NCI-H2227 treated with DMSO at 0.1 percent for 48 hours (cell line): ENCODE data around the gene CHD3.

Experiments used
- DNase-seq: peaks from one replicate; lab custom pipeline; 2025; lab: John Stamatoyannopoulos, UW

CHD3 gene

DNA sequence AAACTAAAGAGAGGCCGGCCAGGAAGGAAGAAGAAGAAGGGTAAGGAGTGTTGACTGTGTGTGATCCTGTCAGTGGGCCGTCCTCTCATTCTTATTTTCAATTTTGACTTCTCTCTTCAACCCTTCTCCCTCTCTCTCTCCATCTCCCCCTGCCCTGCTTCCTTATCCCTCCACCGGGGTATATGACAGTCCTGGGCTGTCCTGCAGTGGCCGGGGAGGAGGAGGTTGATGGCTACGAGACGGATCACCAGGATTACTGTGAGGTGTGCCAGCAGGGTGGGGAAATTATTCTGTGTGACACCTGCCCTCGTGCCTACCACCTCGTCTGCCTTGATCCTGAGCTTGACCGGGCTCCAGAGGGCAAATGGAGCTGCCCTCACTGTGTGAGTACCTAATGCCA lies 5.6 kb downstream of the CHD3 start:
- no peak for DNase-seq

DNA sequence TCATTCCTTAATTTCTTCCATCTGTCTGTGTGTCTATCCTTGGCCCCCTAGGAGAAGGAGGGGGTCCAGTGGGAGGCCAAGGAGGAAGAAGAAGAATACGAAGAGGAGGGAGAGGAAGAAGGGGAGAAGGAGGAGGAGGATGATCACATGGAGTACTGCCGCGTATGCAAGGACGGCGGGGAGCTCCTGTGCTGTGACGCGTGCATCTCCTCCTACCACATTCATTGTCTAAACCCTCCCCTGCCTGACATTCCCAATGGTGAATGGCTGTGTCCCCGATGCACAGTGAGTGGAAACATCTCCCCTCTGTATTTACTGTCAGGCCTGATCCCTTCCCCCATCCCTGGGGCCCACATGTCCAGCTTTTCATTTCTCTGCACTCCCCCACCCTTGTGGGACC lies 6.3 kb downstream of the CHD3 start:
- DNase-seq: no peak

DNA sequence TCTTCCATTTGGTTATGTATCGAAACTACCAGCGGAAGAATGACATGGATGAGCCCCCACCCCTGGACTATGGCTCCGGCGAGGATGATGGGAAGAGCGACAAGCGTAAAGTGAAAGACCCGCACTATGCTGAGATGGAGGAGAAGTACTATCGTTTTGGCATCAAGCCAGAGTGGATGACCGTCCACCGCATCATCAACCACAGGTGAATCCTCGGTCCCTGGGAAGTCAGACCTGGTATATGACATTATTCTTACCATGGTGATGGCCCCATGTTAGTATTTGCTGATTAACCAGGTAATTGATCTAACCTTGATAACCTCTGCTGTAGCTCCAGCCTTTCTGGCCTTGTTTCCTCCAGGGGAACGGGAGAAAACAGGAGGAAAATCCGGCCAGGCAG lies 8.5 kb downstream of the CHD3 start:
- DNase-seq: no peak

DNA sequence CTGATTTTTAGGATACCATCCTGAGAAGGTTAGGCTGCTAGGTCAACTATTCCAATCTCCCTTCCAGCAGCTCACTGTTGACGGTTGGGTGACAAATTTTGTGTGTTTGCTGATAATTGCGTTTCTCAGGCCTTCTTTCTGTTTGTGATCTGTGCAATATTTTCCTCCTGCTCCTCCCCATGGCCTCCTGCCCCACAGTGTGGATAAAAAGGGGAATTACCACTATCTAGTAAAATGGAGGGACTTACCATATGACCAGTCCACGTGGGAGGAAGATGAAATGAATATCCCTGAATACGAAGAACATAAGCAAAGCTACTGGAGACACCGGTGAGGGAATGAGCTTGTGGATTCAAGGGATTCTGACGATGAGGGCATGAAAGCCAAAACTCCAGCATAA lies 9.2 kb downstream of the CHD3 start:
- peak; percentile 8 for DNase-seq

DNA sequence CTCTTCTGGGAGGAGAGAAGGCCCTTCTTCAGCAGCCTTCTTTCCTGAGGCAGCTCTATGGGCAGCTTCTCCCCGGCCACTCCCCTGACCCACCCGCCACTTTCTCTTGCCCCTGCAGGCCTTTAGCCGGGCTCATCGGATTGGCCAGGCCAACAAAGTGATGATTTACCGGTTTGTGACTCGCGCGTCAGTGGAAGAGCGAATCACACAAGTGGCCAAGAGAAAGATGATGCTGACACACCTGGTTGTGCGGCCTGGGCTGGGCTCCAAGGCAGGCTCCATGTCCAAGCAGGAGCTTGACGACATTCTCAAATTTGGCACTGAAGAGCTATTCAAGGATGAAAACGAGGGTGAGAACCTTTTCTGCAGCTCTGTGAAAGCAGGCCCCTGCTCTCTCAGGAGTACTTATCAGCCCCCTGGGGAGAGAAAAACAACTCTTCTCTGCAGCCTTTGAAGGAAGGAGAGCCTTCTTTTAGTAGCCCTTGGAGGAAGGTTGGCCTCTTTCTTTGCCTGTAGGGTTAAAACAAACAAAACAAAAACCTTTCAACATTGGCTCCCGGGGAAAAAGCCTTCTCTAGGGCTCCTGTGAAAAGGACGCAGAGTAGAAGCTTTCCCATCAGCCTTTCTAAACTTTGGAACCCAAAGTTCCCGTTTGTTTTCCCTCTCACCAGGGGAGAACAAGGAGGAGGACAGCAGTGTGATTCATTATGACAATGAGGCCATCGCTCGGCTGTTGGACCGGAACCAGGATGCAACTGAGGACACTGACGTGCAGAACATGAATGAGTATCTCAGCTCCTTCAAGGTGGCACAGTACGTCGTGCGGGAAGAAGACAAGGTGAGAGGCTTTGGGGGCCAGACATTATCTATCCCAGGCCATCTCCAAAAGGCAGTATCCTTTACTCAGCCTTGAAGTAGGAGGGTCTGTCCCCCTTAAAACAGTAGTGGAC lies 14.8 kb downstream of the CHD3 start:
- peak; percentile 38 for DNase-seq

DNA sequence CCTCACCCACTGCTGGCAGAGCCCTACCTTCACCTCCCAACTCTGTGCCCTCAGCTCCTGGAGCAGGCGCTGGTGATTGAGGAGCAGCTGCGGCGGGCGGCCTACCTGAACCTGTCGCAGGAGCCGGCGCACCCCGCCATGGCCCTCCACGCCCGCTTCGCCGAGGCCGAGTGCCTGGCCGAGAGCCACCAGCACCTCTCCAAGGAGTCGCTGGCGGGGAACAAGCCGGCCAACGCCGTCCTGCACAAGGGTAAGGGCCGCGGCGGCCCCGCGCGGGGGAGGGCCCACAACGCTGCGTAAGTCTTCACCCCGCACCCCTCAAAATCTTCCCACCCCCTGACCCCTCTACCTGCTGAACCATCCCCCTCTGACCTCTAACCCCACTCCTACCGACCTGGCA lies 20.5 kb downstream of the CHD3 start:
- no peak for DNase-seq

DNA sequence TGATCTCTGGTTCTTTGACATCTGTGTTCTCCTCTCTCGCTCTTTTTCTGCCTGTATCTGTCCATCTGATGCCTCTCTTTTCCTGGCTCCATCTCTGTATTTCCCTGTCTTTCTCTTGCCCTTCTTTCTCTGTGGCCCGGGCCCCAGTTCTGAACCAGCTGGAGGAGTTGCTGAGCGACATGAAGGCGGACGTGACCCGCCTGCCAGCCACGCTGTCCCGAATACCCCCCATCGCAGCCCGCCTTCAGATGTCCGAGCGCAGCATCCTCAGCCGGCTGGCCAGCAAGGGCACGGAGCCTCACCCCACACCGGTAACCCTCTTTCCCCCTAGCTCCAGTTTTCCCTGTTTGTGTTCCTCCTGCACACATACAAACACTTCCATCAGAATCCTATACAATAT lies 21.7 kb downstream of the CHD3 start:
- DNase-seq: no peak

DNA sequence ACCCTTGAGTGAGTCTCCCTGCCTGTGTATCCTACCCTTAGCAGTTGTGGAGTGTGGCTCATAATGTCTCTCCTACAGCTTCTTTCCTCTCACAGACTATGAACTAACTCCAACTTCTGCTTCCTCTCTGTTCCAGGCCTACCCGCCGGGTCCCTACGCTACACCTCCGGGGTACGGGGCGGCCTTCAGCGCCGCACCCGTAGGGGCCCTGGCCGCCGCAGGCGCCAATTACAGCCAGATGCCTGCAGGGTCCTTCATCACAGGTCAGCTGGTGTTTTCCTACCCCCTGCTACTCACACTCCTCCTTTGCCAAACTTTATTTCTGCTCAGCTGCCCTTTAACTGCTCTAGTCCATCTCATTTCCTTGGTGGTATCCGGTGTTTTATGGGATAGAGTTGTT lies 22.1 kb downstream of the CHD3 start:
- DNase-seq: no peak

DNA sequence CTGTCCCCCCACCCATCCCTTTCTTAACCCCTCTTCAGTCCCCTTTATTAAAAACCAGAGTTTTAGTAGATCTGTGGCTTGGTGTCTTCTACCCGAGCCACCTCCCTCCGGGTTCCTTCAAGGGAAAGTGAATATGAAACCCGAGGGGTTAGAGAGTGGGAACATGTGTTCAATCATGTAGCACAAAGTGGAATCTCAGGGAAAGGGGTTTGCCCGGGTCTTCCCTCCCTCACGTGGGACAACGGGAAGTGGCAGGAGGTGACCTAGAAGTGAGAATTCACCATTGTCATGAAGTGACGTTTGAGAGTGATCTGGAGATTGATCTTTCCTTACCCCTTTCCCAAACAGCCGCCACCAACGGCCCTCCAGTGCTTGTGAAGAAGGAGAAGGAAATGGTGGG lies 22.5 kb downstream of the CHD3 start:
- no peak for DNase-seq

DNA sequence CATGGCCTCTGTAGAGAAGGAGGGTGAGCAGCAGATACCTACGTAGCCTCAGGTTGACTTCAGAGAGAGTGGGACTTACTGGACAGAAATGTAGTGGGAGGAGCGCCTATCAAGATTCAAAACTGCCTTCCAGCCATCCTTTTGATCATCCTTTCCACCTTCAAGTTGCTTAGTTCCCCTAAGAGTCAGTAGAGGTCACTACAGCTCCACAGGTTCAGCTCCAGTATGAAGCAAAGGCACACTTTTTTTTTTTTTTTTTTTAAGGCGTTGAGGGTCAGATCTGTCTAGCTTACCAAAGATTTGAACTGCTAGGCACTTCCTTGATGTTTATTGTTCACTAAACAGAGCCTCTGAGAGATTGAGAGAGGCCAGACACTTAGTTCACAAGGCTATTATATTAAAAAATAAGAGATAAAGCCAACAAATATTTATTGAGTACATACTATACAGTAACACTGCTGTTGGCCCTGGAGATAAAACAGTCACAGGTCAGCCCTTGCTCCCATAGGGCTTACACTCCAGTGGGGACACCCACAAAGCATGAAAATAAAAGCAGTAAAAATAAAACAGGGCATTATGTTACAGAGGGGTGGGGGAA lies 24.4 kb downstream of the CHD3 start:
- DNase-seq: peak; percentile 26

DNA sequence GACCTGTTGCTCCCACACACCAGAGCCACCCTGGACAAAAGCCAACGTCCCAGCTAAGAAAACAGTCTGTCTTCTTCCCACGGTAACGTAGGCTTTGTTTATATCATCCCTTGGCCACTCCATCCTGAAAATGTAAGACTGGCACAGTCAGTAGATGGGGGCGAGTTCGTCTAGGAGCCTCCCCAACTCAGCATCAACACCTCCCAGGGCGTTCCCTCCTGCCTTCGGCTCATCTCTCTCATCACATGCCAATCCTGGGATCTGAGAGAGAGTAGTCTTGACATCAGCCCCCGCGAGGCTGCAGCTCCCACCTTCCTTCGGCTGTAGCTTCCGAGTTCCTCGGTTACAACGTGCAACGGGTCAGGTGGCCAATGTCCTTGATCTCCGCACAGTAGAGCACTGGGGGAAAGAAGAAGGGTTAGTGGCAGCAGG lies 26.6 kb downstream of the CHD3 start:
- DNase-seq: no peak

DNA sequence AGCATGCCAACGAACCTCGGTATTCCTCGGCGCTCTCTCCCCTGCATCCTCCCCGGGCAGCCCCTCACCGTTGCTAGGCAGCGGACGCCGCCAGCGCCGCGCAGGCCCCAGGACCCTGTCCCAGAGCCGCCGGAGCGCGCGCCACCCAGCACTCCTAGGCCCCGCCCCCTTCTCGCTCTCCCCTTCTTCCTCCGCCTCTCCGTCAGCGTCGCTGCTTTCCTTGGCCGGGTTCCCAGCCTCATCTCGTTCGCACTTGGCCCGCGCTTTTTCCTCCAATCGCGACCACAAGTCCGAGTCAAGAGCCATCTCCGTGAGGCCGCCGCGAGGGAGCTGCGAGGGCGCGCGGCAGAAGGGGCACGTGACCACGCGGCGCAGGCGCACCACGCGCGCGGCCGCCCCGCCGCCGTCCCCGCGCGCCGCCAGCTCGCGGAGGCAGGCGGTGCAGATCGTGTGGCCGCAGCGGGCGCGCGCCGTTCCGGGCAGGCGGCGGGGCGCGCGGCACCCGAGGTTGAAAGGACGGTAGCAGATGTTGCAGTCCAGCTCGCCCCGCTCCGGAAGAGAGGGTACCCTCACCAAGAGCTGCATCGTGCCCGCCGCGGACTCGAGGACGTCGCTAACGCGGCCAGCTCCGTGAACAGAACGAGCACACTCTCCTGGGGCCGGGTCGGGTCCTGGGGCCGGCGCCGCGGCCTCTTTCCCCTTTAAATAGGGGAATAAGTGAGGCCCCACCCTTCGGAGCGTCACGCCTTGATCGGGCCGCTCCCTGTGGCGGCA lies 27.2 kb downstream of the CHD3 start, which contains the start of gene RNF227:
Gene RNF227 (minus strand): TSS at position 679 of the 774 bp plus-strand sequence. CDS start 94 bp downstream, at position 585.
- DNase-seq: peak; percentile 92

DNA sequence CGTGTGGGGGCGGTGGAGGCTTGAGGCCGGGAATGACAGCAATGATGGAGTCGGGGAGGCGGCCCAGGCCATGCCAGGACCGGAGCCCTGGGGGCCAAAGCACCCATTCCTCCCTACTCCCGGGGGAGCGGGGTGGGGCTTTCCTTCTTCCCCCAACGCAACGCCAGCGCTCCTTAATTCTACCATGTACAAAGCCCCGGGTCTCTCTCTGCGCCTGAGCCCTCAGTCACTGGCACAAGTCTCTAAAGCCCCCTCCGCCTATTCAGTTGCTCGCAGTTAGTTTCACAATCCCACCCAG lies 27.7 kb downstream of the CHD3 start:
- no peak for DNase-seq

DNA sequence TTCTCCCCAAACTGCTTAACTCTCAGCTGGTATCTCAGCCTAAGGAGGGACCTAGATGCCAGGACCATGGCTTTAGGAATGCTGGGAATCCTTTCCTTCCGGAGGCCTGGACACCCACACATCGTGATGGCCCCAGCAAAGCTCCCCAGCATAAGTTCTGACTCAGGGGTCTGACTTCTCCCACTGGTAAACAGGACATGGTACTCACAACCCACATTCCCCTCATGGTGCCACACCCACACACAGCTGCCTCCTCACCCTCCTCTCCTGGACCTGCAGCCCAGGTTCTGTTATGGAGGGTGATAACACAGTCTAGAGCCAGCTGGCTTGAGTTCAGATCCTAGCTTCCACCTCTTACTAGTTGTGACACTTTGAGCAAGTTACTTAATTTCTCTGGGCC lies 28.2 kb downstream of the CHD3 start:
- no peak for DNase-seq

DNA sequence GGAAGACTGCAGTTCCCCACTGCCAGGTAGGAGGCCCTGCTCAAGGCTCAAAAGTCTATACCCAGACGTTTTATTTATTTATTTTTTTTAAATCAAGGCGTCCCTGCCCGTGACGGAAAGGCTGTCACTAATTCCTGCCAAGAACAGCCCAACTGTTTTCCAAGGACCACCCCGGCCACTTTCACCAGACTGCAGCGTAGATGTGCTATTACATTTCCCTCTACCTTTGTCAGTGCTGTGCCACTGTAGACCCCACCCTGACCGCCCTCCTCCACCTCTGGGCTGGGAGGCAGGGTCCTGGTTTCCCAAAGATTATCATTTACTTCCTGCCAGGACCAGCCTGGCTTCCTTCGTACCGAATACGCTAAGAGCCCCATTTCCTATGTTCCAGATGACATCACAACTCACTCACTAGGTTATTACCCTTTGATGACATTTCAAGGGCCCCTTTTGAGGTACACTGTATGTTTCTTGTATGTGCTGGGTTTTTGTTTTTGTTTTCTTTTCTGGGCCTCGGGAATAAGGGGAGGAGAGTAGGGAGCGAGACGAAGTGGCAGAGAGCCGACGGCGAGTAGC lies 33.8 kb downstream of the CHD3 start:
- no peak for DNase-seq

DNA sequence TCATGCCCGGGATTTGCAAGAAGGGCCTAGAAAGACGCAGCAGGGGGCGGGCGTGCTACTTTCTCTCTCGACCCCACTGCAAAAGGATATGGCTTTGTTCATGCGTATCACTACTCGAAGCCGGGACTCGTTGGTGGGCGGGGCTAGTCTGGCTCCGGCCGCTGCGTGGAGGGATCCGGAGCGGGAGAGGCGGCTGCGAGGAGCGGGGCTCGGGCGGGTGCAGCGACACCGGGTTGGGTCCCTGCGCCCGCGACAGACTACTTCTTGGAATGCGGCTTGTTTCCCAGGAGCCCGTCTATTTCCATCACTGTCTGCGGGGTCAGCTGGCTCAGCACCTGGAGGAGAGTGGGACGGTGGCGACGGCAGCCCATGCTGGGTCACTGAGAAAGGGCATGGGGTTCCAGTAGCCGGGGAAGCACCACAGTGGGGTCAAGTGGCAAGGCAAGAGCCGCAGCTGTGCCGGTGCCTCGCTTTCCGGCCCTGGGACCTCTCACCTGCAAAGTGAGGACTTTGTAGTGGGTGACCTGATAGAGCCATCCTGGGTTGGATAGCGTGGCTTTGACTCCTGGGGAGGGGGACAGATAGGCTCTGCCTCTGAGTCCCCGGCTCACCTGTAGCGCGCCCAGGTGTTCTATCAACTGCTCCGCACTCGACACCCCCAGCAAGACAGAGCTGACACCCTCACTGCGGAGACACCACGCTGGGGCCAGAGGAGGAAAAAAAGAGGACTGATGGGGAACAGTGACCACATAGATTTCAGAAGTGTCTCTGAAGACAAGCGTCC lies 34.4 kb downstream of the CHD3 start:
- DNase-seq: no peak

DNA sequence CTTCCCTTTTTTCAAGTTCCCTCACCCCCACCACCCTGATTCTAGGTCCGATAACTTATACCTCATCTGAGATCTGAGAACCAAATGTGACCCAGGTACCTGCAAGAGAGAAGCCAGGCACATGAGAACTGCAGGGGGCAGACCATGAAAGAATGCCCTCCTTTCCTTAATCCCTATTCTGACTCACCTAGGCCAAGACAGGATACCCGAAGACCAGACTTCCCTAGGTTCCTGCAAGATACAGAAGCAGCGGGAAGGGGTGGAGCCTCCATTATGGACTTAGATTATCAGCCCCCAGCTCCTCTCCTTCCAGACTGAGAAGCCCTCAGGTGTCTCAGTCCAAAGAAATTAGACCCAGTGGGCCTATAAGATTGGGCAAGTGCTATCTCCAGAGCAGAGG lies 39.0 kb downstream of the CHD3 start:
- DNase-seq: no peak

DNA sequence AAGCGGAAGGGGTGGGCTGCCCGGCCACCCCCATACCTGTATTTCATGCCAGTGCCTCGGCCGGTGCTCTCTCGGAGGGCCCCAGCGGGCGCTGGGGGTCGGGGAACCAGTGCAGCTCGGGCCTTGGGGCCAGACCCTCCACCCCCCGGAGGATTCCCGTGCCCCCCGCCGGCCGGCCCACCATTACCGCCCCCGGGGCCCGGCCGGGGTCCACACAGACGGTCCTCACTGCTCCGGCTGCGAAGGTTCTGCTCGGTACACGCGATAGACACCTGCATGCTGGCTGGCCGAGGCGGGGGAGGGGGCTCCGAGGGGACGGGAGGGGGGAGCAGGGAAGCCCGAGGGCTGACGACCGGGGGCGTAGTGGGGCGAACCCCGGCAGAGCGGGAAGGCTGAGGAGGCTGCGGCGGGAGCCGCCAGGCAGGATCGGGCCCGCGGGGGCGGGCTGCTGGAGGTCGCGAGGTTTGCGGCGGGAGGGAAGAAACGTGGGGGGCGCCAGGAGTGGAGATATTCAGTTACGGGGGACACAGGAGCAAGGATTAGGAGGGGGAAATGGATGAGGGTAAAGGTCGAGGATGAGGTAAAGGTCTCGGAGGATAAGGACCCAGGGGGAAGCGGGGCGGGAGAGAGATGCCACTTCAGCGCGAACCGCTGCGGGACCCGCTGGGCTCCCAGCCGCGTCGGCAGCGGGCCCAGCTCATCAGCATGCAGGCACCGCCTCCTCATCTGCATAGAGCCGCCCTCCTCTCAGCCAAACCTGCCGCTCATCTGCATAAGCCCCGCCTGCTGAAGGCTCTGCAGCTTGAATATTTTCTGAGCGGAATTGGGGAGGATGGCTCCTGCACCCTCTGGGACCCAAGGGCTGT lies 40.8 kb downstream of the CHD3 start, which contains the start of gene KCNAB3:
Gene KCNAB3 (minus strand): TSS at position 699 of the 866 bp plus-strand sequence. CDS start 421 bp downstream, at position 278.
- no peak for DNase-seq

DNA sequence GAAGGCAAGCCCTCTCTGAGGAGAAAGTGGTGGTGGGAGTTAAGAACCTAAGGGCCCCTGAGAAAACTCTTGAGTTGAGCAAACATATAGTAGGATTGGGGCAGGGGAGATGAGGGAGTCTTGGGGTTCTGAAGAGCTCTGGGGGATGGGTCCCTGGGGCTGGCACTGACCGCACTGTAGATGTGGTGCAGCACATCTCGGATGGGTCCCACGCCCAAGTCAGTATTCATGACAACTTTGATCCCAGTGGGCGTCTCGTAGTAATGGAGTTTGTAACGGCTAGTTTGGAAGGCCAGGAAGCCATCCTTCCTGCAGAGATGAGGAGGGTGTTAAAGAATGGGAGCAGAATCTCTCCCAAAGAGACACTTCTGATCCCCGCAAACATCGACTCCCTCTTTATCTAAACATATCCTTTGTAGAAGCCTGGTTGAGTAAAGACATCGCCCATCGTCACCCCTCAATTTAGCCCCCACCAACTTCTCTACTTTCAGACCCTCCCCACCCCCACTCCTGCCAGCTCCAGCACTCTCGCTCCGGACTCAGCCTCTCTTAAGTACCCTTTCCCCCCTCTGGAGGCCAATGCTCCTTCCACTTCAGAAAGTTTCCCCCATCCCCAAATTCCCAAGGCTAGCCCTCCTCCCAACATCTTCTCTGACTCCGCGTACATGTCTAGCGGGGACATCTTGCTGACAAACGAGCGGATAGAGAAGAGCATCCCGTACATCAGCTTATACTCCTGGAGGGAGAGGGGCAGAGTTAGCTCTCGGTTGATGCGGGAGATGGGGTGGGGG lies 42.4 kb downstream of the CHD3 start:
- DNase-seq: no peak
